MM.1S (cell line): ENCODE measurements around the gene PRKG1.

ENCODE experiments used
- CTCF ChIP-seq: fragments of 300-600 bp; sonication (generic); IDR thresholded peaks from 2 replicates; pipeline ENCODE4 v1.5.1; 2016; ENCODE audit warnings: antibody characterized with exemption, low read length, mixed read lengths
- EZH2 ChIP-seq: fragments of 300-600 bp; sonication (generic); optimal IDR thresholded peaks from 2 replicates; pipeline ENCODE3; 2017; ENCODE audit warnings: low read depth, mild to moderate bottlenecking, antibody characterized with exemption, low read length, mixed read lengths
- EZH2phosphoT487 ChIP-seq: fragments of 300-600 bp; sonication (generic); IDR thresholded peaks from 2 replicates; pipeline ENCODE4 v1.6.1; 2018; ENCODE audit warnings: antibody characterized with exemption, low read length

DNA sequence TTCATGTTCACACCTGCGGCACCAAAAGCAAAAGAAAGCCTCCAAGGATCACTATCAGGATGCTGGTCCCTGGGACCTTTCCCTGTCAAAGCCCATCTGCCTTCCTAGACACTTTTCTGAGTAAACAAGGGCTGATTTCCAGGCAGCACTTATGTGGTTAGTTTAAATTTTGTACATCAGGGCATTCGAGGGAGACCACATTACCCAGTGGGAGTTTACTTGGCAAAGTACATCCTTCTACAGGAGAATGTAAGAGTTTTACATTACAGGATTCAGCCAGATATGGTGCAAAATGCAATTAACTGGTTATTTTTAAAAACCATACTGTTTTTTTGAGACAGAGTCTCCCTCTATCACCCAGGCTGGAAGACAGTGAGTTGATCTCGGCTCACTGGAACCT lies 493.0 kb downstream of the PRKG1 start:
- TF ChIP-seq CTCF (no peak), EZH2phosphoT487 (no peak), EZH2 (no peak)
